Natural killer cell (primary cell): Measurements from ENCODE around the gene RAPGEF5. TPM values are rescaled to one million over a fixed set of nuclear protein-coding genes. Genes with fewer than 3 reads are reported as not detected.

ENCODE experiments used
- ATAC-seq, 3 donors: fragments of 150-1000 bp in 2 of 3; fragments of 200-7000 bp in 1 of 3; cut with Tn5 transposase; 1 replicate in 1 of 3; 2 replicates in 2 of 3; pipeline ENCODE4 v1.10.0; 2021; ENCODE audit warnings: mild to moderate bottlenecking in 2 of 3, moderate library complexity in 2 of 3
- DNase-seq, 2 donors: peaks; one replicate each; pipeline versions ENCODE4 v3.0.0 to v3.0.0-alpha.2; 2013 to 2021; ENCODE audit warnings: mixed read lengths in 1 of 2
- H3K27ac ChIP-seq: one replicate; pipeline ENCODE4 v1.5.1; 2013; ENCODE audit warnings: mild to moderate bottlenecking, low read length
- H3K27me3 ChIP-seq: one replicate; pipeline ENCODE4 v1.6.1; 2013; ENCODE audit warnings: low read length; ENCODE audit not compliant: control insufficient read depth, insufficient read depth
- H3K36me3 ChIP-seq: one replicate; pipeline ENCODE4 v1.6.1; 2013; ENCODE audit warnings: low read length; ENCODE audit not compliant: control insufficient read depth, insufficient read depth
- H3K4me1 ChIP-seq: one replicate; pipeline ENCODE4 v1.6.1; 2013; ENCODE audit warnings: low read length; ENCODE audit not compliant: control insufficient read depth, insufficient read depth
- H3K4me3 ChIP-seq: one replicate; pipeline ENCODE4 v1.5.1; 2013; ENCODE audit warnings: low read length
- H3K9me3 ChIP-seq: one replicate; pipeline ENCODE4 v1.6.1; 2013; ENCODE audit warnings: low read length; ENCODE audit not compliant: control insufficient read depth, insufficient read depth
- H3K27ac Mint-ChIP-seq, 2 donors: one replicate each; pipeline ENCODE4 v1.8.0; 2022; ENCODE audit warnings: mild to moderate bottlenecking in 2 of 2, mixed read lengths in 2 of 2, moderate library complexity in 1 of 2
- H3K27me3 Mint-ChIP-seq, 2 donors: one replicate each; pipeline ENCODE4 v1.8.0; 2022; ENCODE audit warnings: low read depth in 2 of 2, mixed read lengths in 2 of 2
- H3K36me3 Mint-ChIP-seq: one replicate; pipeline ENCODE4 v1.8.0; 2022; ENCODE audit warnings: mixed read lengths
- H3K4me1 Mint-ChIP-seq, 2 donors: one replicate each; pipeline ENCODE4 v1.8.0; 2022; ENCODE audit warnings: mixed read lengths in 2 of 2
- H3K4me3 Mint-ChIP-seq: one replicate; pipeline ENCODE4 v1.8.0; 2022; ENCODE audit warnings: mild to moderate bottlenecking, moderate library complexity, mixed read lengths
- H3K9me3 Mint-ChIP-seq, 2 donors: one replicate each; pipeline ENCODE4 v1.8.0; 2022; ENCODE audit warnings: mixed read lengths in 2 of 2
- CTCF ChIP-seq: fragments of 200-600 bp; IDR thresholded peaks from one replicate; pipeline ENCODE4 v1.8.0; 2022; ENCODE audit warnings: antibody characterized with exemption
- WGBS: methylation state at CpG from one replicate; pipeline ENCODE4 v1.1.7; 2013; ENCODE audit warnings: missing lambda C conversion rate; ENCODE audit not compliant: insufficient coverage; 5-methylcytosine and 5-hydroxymethylcytosine counted together
- intact Hi-C: fragments of 100-400 bp; cut with micrococcal nuclease; formaldehyde crosslinking; loops from one replicate; pipeline ENCODE4 v1.14.2; 2022
- total RNA-seq, 4 donors: library from RNA; stranded (reverse); fragments of 120-200 nt in 1 of 4; gene quantifications; one replicate each; pipeline versions ENCODE4 v1.2.3 to v1.2.4, GENCODE V29; 2013 to 2022

RAPGEF5 gene
- total RNA-seq, 3 donors from 2014 or later (not counting 1 experiment from before 2014, with no cell fraction given): 0.26 to 0.33 TPM; not detected in 1

GRCh38 chr7:22216832-22217475 is 140.0 kb downstream of the RAPGEF5 start:
- no peaks in the 10 kb centered on the region for H3K27me3 ChIP-seq
- H3K36me3 Mint-ChIP-seq: no peaks in the 10 kb centered on the region
- no peak overlapping the region for H3K4me3 ChIP-seq
- no peak overlapping the region for H3K27ac ChIP-seq
- WGBS: 73% methylated on average over 4 of the region's 4 CpGs
- TF ChIP-seq CTCF: no peak
- DNase-seq (no peak), ATAC-seq (no peak)
- H3K4me1 ChIP-seq: no peaks in the 10 kb centered on the region
- no peaks in the 10 kb centered on the region for H3K36me3 ChIP-seq
- intact Hi-C loops: no loop called here
- H3K9me3 Mint-ChIP-seq: no peaks in the 10 kb centered on the region
- no peaks in the 10 kb centered on the region for H3K9me3 ChIP-seq
- no peak overlapping the region for H3K4me3 Mint-ChIP-seq
- no peak overlapping the region for H3K27ac Mint-ChIP-seq
- peaks cover 14 to 31% of the 10 kb centered on the region in 2 donors for H3K27me3 Mint-ChIP-seq
- H3K4me1 Mint-ChIP-seq: no peaks in the 10 kb centered on the region

- Histone ChIP-seq H3K36me3 (no peaks in the 10 kb centered on the region), H3K4me3 (no peak overlapping the region), H3K9me3 (no peaks in the 10 kb centered on the region), H3K27ac (no peak overlapping the region), H3K4me1 (no peaks in the 10 kb centered on the region), H3K27me3 (no peaks in the 10 kb centered on the region)
- Mint-ChIP-seq H3K4me1 (no peaks in the 10 kb centered on the region), H3K36me3 (no peaks in the 10 kb centered on the region), H3K4me3 (no peak overlapping the region), H3K27ac (no peak overlapping the region), H3K27me3 (peaks cover 14 to 32% of the 10 kb centered on the region in 2 donors), H3K9me3 (no peaks in the 10 kb centered on the region)
- no peak for TF ChIP-seq CTCF
- ATAC-seq (no peak), DNase-seq (no peak)
- intact Hi-C loops: no loop called here
- 68% methylated on average over 1 of the region's 1 CpG for WGBS
These were observed 140.6 kb downstream of the RAPGEF5 start for GRCh38 chr7:22216309-22216708.

- Histone ChIP-seq H3K4me3 (no peak overlapping the region), H3K27me3 (no peaks in the 10 kb centered on the region), H3K27ac (no peak overlapping the region), H3K36me3 (no peaks in the 10 kb centered on the region), H3K4me1 (no peaks in the 10 kb centered on the region), H3K9me3 (no peaks in the 10 kb centered on the region)
- Mint-ChIP-seq H3K27me3 (peaks cover 16 to 44% of the 10 kb centered on the region in 2 donors), H3K4me3 (no peak overlapping the region), H3K36me3 (no peaks in the 10 kb centered on the region), H3K4me1 (no peaks in the 10 kb centered on the region), H3K27ac (no peak overlapping the region), H3K9me3 (no peaks in the 10 kb centered on the region)
- 58% methylated on average over 3 of the region's 3 CpGs for WGBS
- TF ChIP-seq CTCF: no peak
- DNase-seq (no peak), ATAC-seq (no peak)
- intact Hi-C loops: no loop called here
These were observed 143.0 kb downstream of the RAPGEF5 start for GRCh38 chr7:22214000-22214399.

GRCh38 chr7:22213081-22213480 is 143.9 kb downstream of the RAPGEF5 start:
- Mint-ChIP-seq H3K36me3 (no peaks in the 10 kb centered on the region), H3K27me3 (peaks cover 16 to 47% of the 10 kb centered on the region in 2 donors), H3K27ac (no peak overlapping the region), H3K4me3 (no peak overlapping the region), H3K4me1 (no peaks in the 10 kb centered on the region), H3K9me3 (no peaks in the 10 kb centered on the region)
- no peak overlapping the region for H3K27ac ChIP-seq
- WGBS: 92% methylated on average over 2 of the region's 2 CpGs
- no peaks in the 10 kb centered on the region for H3K36me3 ChIP-seq
- H3K27me3 ChIP-seq: no peaks in the 10 kb centered on the region
- no peaks in the 10 kb centered on the region for H3K4me1 ChIP-seq
- DNase-seq: no peak
- H3K4me3 ChIP-seq: no peak overlapping the region
- H3K9me3 ChIP-seq: no peaks in the 10 kb centered on the region
- intact Hi-C loops: no loop called here
- no peak for ATAC-seq
- TF ChIP-seq CTCF: no peak
